Upper lobe of left lung (tissue), 4 donors: Measurements from ENCODE around the gene TRIM9.

Experiments
- CTCF ChIP-seq, 6 experiments: fragments of 450-650 bp in 4 of 6; fragments of 200-600 bp in 2 of 6; sonication (generic) in 2 of 6; IDR thresholded peaks; one replicate each; pipeline ENCODE4 v1.5.1; 2016 to 2019; ENCODE audit warnings: antibody characterized with exemption in 6 of 6
- EP300 ChIP-seq, 4 donors: sonication (generic); formaldehyde crosslinking; IDR thresholded peaks; one replicate each; pipeline ENCODE4 v1.5.1; 2017; ENCODE audit warnings: antibody characterized with exemption in 4 of 4, control low read depth in 2 of 4
- POLR2A ChIP-seq, 4 donors: fragments of 450-650 bp; IDR thresholded peaks; one replicate each; pipeline ENCODE4 v1.5.1; 2016 to 2017; ENCODE audit warnings: antibody characterized with exemption in 4 of 4, mild to moderate bottlenecking in 2 of 4
- POLR2AphosphoS5 ChIP-seq, 2 donors: sonication (generic); formaldehyde crosslinking; IDR thresholded peaks; one replicate each; pipeline ENCODE4 v1.5.1; 2017; ENCODE audit warnings: antibody characterized with exemption in 2 of 2

GRCh38 chr14:50957296-50957695, 137.6 kb downstream of the TRIM9 start:
- TF ChIP-seq CTCF (IDR thresholded peaks at IDR 0.05), result no peak
- no peak for TF ChIP-seq POLR2A (IDR thresholded peaks at IDR 0.05)
- no peak for TF ChIP-seq EP300 (IDR thresholded peaks at IDR 0.05)
- no peak for TF ChIP-seq POLR2AphosphoS5 (IDR thresholded peaks at IDR 0.05)
